ENCODE data around the gene PLPPR1.

GRCh38 chr9:101167490-101168134 lies 139.1 kb downstream of the PLPPR1 start:
- TF ChIP-seq CTCF (IDR thresholded peaks at IDR 0.05) (no peak), POLR2A (IDR thresholded peaks at IDR 0.05) (no peak)

Measured in Peyer's patch (tissue), 4 donors.